ENCODE measurements around the gene CCDC177.

CCDC177 gene

GRCh38 chr14:69595336-69595735 lies 20.7 kb upstream of the CCDC177 start:
- H3K4me3 ChIP-seq (ENCODE audit: low read depth in 1 of 2, low read length in 2 of 2), result no peak overlapping the region
- H3K4me2 ChIP-seq (ENCODE audit: insufficient read depth, low read length), result no peak overlapping the region
- no peaks in the 10 kb centered on the region for H3K36me3 ChIP-seq (ENCODE audit: insufficient read depth, low read length)
- no peaks in the 10 kb centered on the region for H4K20me1 ChIP-seq (ENCODE audit: insufficient read depth, low read length)
- no peak for ATAC-seq (ENCODE audit: insufficient read depth, low read depth)
- H2AFZ ChIP-seq (ENCODE audit: low read depth, low read length), result no peak overlapping the region
- no peaks in the 10 kb centered on the region for H3K4me1 ChIP-seq (ENCODE audit: insufficient read depth, low read length)
- TF ChIP-seq CTCF (IDR thresholded peaks at IDR 0.05; ENCODE audit: borderline replicate concordance, extremely low read depth, low read length, poor library complexity, severe bottlenecking), result no peak
- no peak for TF ChIP-seq EZH2 (IDR thresholded peaks at IDR 0.05; ENCODE audit: borderline replicate concordance, low read depth, low read length, severe bottlenecking)
- DNase-seq, result no peak
- H3K9me3 ChIP-seq (ENCODE audit: insufficient read depth, low read length, severe bottlenecking), result no peaks in the 10 kb centered on the region
- no peak overlapping the region for H3K27ac ChIP-seq (ENCODE audit: low read length)
- no peaks in the 10 kb centered on the region for H3K79me2 ChIP-seq (ENCODE audit: insufficient read depth, low read length)
- no peak overlapping the region for H3K9ac ChIP-seq (ENCODE audit: low read depth, low read length)
- no peaks in the 10 kb centered on the region for H3K27me3 ChIP-seq (ENCODE audit: insufficient read depth, low read length, poor library complexity)

DNA sequence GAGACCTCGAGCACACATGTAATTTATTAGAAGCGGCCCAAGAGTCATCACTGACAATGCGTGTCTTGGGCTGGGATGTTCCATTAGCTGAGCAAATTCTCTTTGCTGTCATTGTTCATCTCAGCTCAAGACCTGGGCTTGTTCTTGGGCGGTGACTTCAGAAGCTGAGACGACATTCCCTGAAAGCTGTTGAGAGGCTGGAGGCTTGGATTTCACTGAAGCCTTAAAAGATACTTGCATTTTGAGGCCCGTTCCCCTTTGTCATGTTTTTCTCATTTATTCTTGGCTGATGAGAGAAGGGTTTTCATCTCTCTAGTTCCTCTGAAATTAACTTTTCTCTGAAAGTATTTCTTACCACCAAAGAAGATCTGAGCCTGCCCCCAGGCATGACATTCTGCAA lies 20.2 kb upstream of the CCDC177 start:
- no peak overlapping the region for H2AFZ ChIP-seq (ENCODE audit: low read depth, low read length)
- DNase-seq, result no peak
- H4K20me1 ChIP-seq (ENCODE audit: insufficient read depth, low read length), result no peaks in the 10 kb centered on the region
- no peaks in the 10 kb centered on the region for H3K4me1 ChIP-seq (ENCODE audit: insufficient read depth, low read length)
- H3K27me3 ChIP-seq (ENCODE audit: insufficient read depth, low read length, poor library complexity), result no peaks in the 10 kb centered on the region
- no peak for ATAC-seq (ENCODE audit: insufficient read depth, low read depth)
- no peak overlapping the region for H3K9ac ChIP-seq (ENCODE audit: low read depth, low read length)
- H3K27ac ChIP-seq (ENCODE audit: low read length), result no peak overlapping the region
- H3K4me3 ChIP-seq (ENCODE audit: low read depth in 1 of 2, low read length in 2 of 2), result no peak overlapping the region
- no peaks in the 10 kb centered on the region for H3K79me2 ChIP-seq (ENCODE audit: insufficient read depth, low read length)
- H3K4me2 ChIP-seq (ENCODE audit: insufficient read depth, low read length), result no peak overlapping the region
- no peaks in the 10 kb centered on the region for H3K9me3 ChIP-seq (ENCODE audit: insufficient read depth, low read length, severe bottlenecking)
- no peaks in the 10 kb centered on the region for H3K36me3 ChIP-seq (ENCODE audit: insufficient read depth, low read length)
- TF ChIP-seq EZH2 (IDR thresholded peaks at IDR 0.05; ENCODE audit: borderline replicate concordance, low read depth, low read length, severe bottlenecking) (no peak), CTCF (IDR thresholded peaks at IDR 0.05; ENCODE audit: borderline replicate concordance, extremely low read depth, low read length, poor library complexity, severe bottlenecking) (no peak)

- Histone ChIP-seq H3K27ac (ENCODE audit: low read length) (no peak overlapping the region), H2AFZ (ENCODE audit: low read depth, low read length) (no peak overlapping the region), H3K9me3 (ENCODE audit: insufficient read depth, low read length, severe bottlenecking) (no peaks in the 10 kb centered on the region), H3K4me3 (ENCODE audit: low read depth in 1 of 2, low read length in 2 of 2) (no peak overlapping the region), H3K9ac (ENCODE audit: low read depth, low read length) (no peak overlapping the region), H3K4me2 (ENCODE audit: insufficient read depth, low read length) (no peak overlapping the region), H3K79me2 (ENCODE audit: insufficient read depth, low read length) (no peaks in the 10 kb centered on the region), H4K20me1 (ENCODE audit: insufficient read depth, low read length) (no peaks in the 10 kb centered on the region), H3K4me1 (ENCODE audit: insufficient read depth, low read length) (no peaks in the 10 kb centered on the region), H3K27me3 (ENCODE audit: insufficient read depth, low read length, poor library complexity) (peaks cover 3% of the 10 kb centered on the region), H3K36me3 (ENCODE audit: insufficient read depth, low read length) (no peaks in the 10 kb centered on the region)
- ATAC-seq (ENCODE audit: insufficient read depth, low read depth) (peak; percentile 33; the same call in 1 of the 3 replicates), DNase-seq (no peak)
- no peak for TF ChIP-seq CTCF (IDR thresholded peaks at IDR 0.05; ENCODE audit: borderline replicate concordance, extremely low read depth, low read length, poor library complexity, severe bottlenecking)
- TF ChIP-seq EZH2 (IDR thresholded peaks at IDR 0.05; ENCODE audit: borderline replicate concordance, low read depth, low read length, severe bottlenecking), result no peak
These were observed 18.5 kb upstream of the CCDC177 start for GRCh38 chr14:69593018-69593677.
